Thyroid gland (tissue), 4 donors: ENCODE results near the gene PADI2. TPM values are rescaled to one million over a fixed set of nuclear protein-coding genes. Genes with fewer than 3 reads are reported as not detected.

Experiments
- DNase-seq, 2 donors: peaks; one replicate each; pipeline ENCODE4 v3.0.0-alpha.2; 2019
- H3K27ac ChIP-seq, 3 donors: fragments of 200-600 bp; sonication (generic); 1 replicate in 2 of 3; 2 replicates in 1 of 3; pipeline ENCODE4 v1.5.1; 2016 to 2019; ENCODE audit warnings: mild to moderate bottlenecking in 1 of 3, moderate library complexity in 1 of 3
- H3K27me3 ChIP-seq: fragments of 200-600 bp; sonication (generic); one replicate; pipeline ENCODE4 v1.5.1; 2019
- H3K36me3 ChIP-seq, 2 donors: fragments of 200-600 bp; sonication (generic); one replicate each; pipeline ENCODE4 v1.5.1; 2016 to 2019
- H3K4me1 ChIP-seq, 2 donors: fragments of 200-600 bp; sonication (generic); one replicate each; pipeline ENCODE4 v1.5.1; 2017 to 2019
- H3K4me3 ChIP-seq, 3 donors: fragments of 200-600 bp; sonication (generic); replicated peaks in 1 of 3; 1 replicate in 2 of 3; 2 replicates in 1 of 3; pipeline ENCODE4 v1.5.1; 2016; ENCODE audit warnings: mild to moderate bottlenecking in 1 of 3
- H3K9me3 ChIP-seq: fragments of 200-600 bp; sonication (generic); one replicate; pipeline ENCODE4 v1.5.1; 2017
- POLR2A ChIP-seq, 2 donors: fragments of 450-650 bp; IDR thresholded peaks; one replicate each; pipeline ENCODE4 v1.6.1; 2017; ENCODE audit warnings: antibody characterized with exemption in 2 of 2, mild to moderate bottlenecking in 2 of 2, moderate library complexity in 1 of 2
- WGBS, 2 donors: methylation state at CpG; one replicate each; pipeline ENCODE4 v1.1.5; 2017; 5-methylcytosine and 5-hydroxymethylcytosine counted together
- intact Hi-C: fragments of 100-400 bp; cut with DNase I; formaldehyde crosslinking; loops from one replicate; pipeline ENCODE4 v1.15.1; 2023
- total RNA-seq, 4 donors: library from RNA; depleted of rRNA; stranded (reverse); fragments of >200 nt; gene quantifications; one replicate each; pipeline ENCODE4 v1.2.3, GENCODE V29; 2016
- TF ChIP-seq, protein P1 (sequence below), 6 experiments: fragments of 200-600 bp in 3 of 6; fragments of 450-650 bp in 3 of 6; sonication (generic) in 3 of 6; IDR thresholded peaks; one replicate each; pipeline ENCODE4 v1.5.1; 2016 to 2019; ENCODE audit warnings: antibody characterized with exemption in 6 of 6, mild to moderate bottlenecking in 2 of 6, inconsistent platforms in 1 of 6, moderate library complexity in 1 of 6

The PADI2 gene
- total RNA-seq, 4 donors from 2014 or later, result 0.13 to 0.49 (median 0.38) TPM

- Histone ChIP-seq H3K4me3 (no peak overlapping the region), H3K36me3 (peaks cover 39 to 40% of the 10 kb centered on the region in 2 donors), H3K4me1 (no peaks in the 10 kb centered on the region), H3K9me3 (no peaks in the 10 kb centered on the region), H3K27me3 (no peaks in the 10 kb centered on the region), H3K27ac (no peak overlapping the region)
- WGBS, 2 donors, result 97 to 98% methylated on average over 2 of the region's 2 CpGs
- TF ChIP-seq, protein P1, sequence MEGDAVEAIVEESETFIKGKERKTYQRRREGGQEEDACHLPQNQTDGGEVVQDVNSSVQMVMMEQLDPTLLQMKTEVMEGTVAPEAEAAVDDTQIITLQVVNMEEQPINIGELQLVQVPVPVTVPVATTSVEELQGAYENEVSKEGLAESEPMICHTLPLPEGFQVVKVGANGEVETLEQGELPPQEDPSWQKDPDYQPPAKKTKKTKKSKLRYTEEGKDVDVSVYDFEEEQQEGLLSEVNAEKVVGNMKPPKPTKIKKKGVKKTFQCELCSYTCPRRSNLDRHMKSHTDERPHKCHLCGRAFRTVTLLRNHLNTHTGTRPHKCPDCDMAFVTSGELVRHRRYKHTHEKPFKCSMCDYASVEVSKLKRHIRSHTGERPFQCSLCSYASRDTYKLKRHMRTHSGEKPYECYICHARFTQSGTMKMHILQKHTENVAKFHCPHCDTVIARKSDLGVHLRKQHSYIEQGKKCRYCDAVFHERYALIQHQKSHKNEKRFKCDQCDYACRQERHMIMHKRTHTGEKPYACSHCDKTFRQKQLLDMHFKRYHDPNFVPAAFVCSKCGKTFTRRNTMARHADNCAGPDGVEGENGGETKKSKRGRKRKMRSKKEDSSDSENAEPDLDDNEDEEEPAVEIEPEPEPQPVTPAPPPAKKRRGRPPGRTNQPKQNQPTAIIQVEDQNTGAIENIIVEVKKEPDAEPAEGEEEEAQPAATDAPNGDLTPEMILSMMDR (IDR thresholded peaks at IDR 0.05), result no peak
- TF ChIP-seq POLR2A (IDR thresholded peaks at IDR 0.05), result no peak
- DNase-seq, result no peak
- intact Hi-C loops, result no loop called here
Measured at GRCh38 chr1:17039522-17039921, 79.7 kb downstream of the PADI2 start.

- Histone ChIP-seq H3K9me3 (no peaks in the 10 kb centered on the region), H3K4me3 (no peak overlapping the region), H3K27me3 (no peaks in the 10 kb centered on the region), H3K4me1 (no peaks in the 10 kb centered on the region), H3K36me3 (peaks cover 2 to 20% of the 10 kb centered on the region in 2 donors), H3K27ac (no peak overlapping the region)
- no peak for DNase-seq
- intact Hi-C loops, result loop anchor here (5.0 kb wide), 1 partner anchor 66 kb away; no protein-coding TSS in a partner anchor
- TF ChIP-seq, protein P1 (IDR thresholded peaks at IDR 0.05), result no peak
- TF ChIP-seq POLR2A (IDR thresholded peaks at IDR 0.05), result no peak
- WGBS, 2 donors, result 93% methylated on average over 4 of the region's 4 CpGs
Measured at GRCh38 chr1:17033481-17033880, 85.8 kb downstream of the PADI2 start.

DNA sequence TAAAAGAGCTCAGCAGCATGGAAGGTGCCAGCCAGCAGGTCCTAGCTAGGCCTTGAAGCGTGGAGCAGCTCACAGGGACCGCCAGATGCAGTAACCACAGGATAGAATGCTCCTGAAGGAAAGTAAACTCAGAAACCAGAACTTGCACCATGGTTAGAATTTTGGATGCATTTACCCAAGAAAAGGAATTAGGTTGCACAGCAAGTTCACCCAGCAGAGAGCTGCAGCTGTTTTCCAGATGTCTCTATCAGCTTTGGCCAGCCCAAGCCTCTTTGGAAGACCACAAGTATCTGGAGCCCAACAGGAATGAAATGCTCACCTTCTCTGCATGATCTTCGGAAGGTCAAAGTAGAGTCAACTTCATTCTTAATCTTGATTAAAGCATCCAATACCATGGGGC, 86.5 kb downstream of the PADI2 start:
- peaks cover 2 to 19% of the 10 kb centered on the region in 2 donors for H3K36me3 ChIP-seq
- H3K27me3 ChIP-seq, result no peaks in the 10 kb centered on the region
- 98% methylated on average over 3 of the region's 3 CpGs for WGBS, 2 donors
- H3K27ac ChIP-seq, result no peak overlapping the region
- TF ChIP-seq, protein P1 (IDR thresholded peaks at IDR 0.05), result no peak
- TF ChIP-seq POLR2A (IDR thresholded peaks at IDR 0.05), result no peak
- no peak for DNase-seq
- no peak overlapping the region for H3K4me3 ChIP-seq
- intact Hi-C loops, result loop anchor here (5.0 kb wide), 1 partner anchor 65 kb away; no protein-coding TSS in a partner anchor
- peaks cover under 1 to 6% of the 10 kb centered on the region in 2 donors for H3K4me1 ChIP-seq
- no peaks in the 10 kb centered on the region for H3K9me3 ChIP-seq

- Histone ChIP-seq H3K36me3 (peaks cover 11 to 22% of the 10 kb centered on the region in 2 donors), H3K27ac (no peak overlapping the region), H3K4me1 (peaks cover 7 to 12% of the 10 kb centered on the region in 2 donors), H3K27me3 (no peaks in the 10 kb centered on the region), H3K9me3 (no peaks in the 10 kb centered on the region), H3K4me3 (no peak overlapping the region)
- intact Hi-C loops, result loop anchor here (5.0 kb wide), 1 partner anchor 64 kb away; no protein-coding TSS in a partner anchor
- DNase-seq, result no peak
- TF ChIP-seq, protein P1 (IDR thresholded peaks at IDR 0.05), result no peak
- TF ChIP-seq POLR2A (IDR thresholded peaks at IDR 0.05), result no peak
- WGBS, 2 donors, result 93 to 94% methylated on average over 4 of the region's 4 CpGs
Measured at GRCh38 chr1:17031436-17031835, 87.8 kb downstream of the PADI2 start.

- WGBS, 2 donors, result 88 to 92% methylated on average over 4 of the region's 4 CpGs
- peaks cover 18 to 28% of the 10 kb centered on the region in 2 donors for H3K36me3 ChIP-seq
- TF ChIP-seq, protein P1 (IDR thresholded peaks at IDR 0.05), result no peak
- TF ChIP-seq POLR2A (IDR thresholded peaks at IDR 0.05), result no peak
- no peak overlapping the region for H3K4me3 ChIP-seq
- DNase-seq, result no peak
- H3K27me3 ChIP-seq, result no peaks in the 10 kb centered on the region
- H3K27ac ChIP-seq, result no peak overlapping the region
- H3K9me3 ChIP-seq, result no peaks in the 10 kb centered on the region
- intact Hi-C loops, result loop anchor here (5.0 kb wide), 1 partner anchor 63 kb away; no protein-coding TSS in a partner anchor
- H3K4me1 ChIP-seq, result peaks cover 7 to 12% of the 10 kb centered on the region in 2 donors
Measured at GRCh38 chr1:17030206-17030605, 89.0 kb downstream of the PADI2 start.
